HEK293T (cell line): Measurements from ENCODE around the gene AMIGO3.

Source experiments
- BHLHE40 ChIP-seq: fragments of 450-650 bp; IDR thresholded peaks from 2 replicates; pipeline ENCODE4 v1.6.1; 2016; ENCODE audit warnings: mild to moderate bottlenecking, moderate library complexity, borderline replicate concordance
- CTBP1 ChIP-seq: fragments of 450-650 bp; IDR thresholded peaks from 2 replicates; pipeline ENCODE4 v1.6.1; 2016; ENCODE audit warnings: borderline replicate concordance
- ELF4 ChIP-seq: fragments of 450-650 bp; IDR thresholded peaks from 2 replicates; pipeline ENCODE4 v1.6.1; 2017; ENCODE audit warnings: antibody characterized with exemption
- FOXA1 ChIP-seq: fragments of 450-650 bp; IDR thresholded peaks from 2 replicates; pipeline ENCODE4 v1.6.1; 2016; ENCODE audit warnings: mild to moderate bottlenecking
- FOXK2 ChIP-seq: fragments of 450-650 bp; IDR thresholded peaks from 2 replicates; pipeline ENCODE4 v1.6.1; 2016; ENCODE audit warnings: mild to moderate bottlenecking
- FOXM1 ChIP-seq: fragments of 450-650 bp; IDR thresholded peaks from 2 replicates; pipeline ENCODE4 v1.6.1; 2017; ENCODE audit warnings: mild to moderate bottlenecking, borderline replicate concordance
- L3MBTL2 ChIP-seq: fragments of 450-650 bp; conservative IDR thresholded peaks from 2 replicates; pipeline ENCODE4 v1.6.1; 2016; ENCODE audit warnings: mild to moderate bottlenecking
- NFRKB ChIP-seq: fragments of 450-650 bp; IDR thresholded peaks from 2 replicates; pipeline ENCODE4 v1.6.1; 2016; ENCODE audit warnings: mild to moderate bottlenecking, moderate library complexity
- PKNOX1 ChIP-seq: fragments of 450-650 bp; IDR thresholded peaks from 2 replicates; pipeline ENCODE4 v1.6.1; 2016
- SP1 ChIP-seq: fragments of 450-650 bp; IDR thresholded peaks from 2 replicates; pipeline ENCODE4 v1.6.1; 2017
- SUZ12 ChIP-seq: fragments of 450-650 bp; IDR thresholded peaks from 2 replicates; pipeline ENCODE4 v1.6.1; 2016; ENCODE audit warnings: mild to moderate bottlenecking
- TARDBP ChIP-seq: fragments of 450-650 bp; IDR thresholded peaks from 2 replicates; pipeline ENCODE4 v1.6.1; 2016
- ZNF384 ChIP-seq: fragments of 450-650 bp; IDR thresholded peaks from 2 replicates; pipeline ENCODE4 v1.6.1; 2016

- TF ChIP-seq FOXM1 (no peak), L3MBTL2 (no peak), FOXK2 (no peak), NFRKB (no peak), CTBP1 (no peak), TARDBP (no peak), BHLHE40 (no peak), ELF4 (no peak), SP1 (no peak), SUZ12 (no peak), FOXA1 (no peak), PKNOX1 (no peak), ZNF384 (no peak)
Measured at GRCh38 chr3:49668861-49669260, 50.6 kb downstream of the AMIGO3 start.
